H7 (cell line): Measurements from ENCODE around the gene PCSK5. TPM values are rescaled to one million over a fixed set of nuclear protein-coding genes. Genes with fewer than 3 reads are reported as not detected.
A peak's percentile ranks its signal among the peaks of the same experiment; 100 is the strongest.

Source experiments
- DNase-seq: peaks from one replicate; pipeline ENCODE4 v3.0.0; 2012
- H3K27me3 ChIP-seq: 2 replicates; pipeline ENCODE4 v1.6.0; 2011; ENCODE audit warnings: mild to moderate bottlenecking, low read length; ENCODE audit not compliant: control insufficient read depth, insufficient read depth
- H3K36me3 ChIP-seq: replicated peaks from 2 replicates; pipeline ENCODE4 v1.5.1; 2011; ENCODE audit warnings: low read length; ENCODE audit not compliant: control insufficient read depth, insufficient read depth
- H3K4me3 ChIP-seq: 2 replicates; pipeline ENCODE4 v1.5.1; 2011; ENCODE audit warnings: low read depth, mild to moderate bottlenecking, control low read depth, low read length, moderate library complexity; ENCODE audit not compliant: insufficient read depth
- total RNA-seq: library from RNA; depleted of rRNA; stranded (reverse); fragments of >200 nt; shearing (Covaris generic); gene quantifications from 2 replicates; pipeline ENCODE4 v1.2.3, GENCODE V29; 2014

PCSK5 gene
- total RNA-seq, 1 experiment from 2014 or later = 10.1 TPM

GRCh38 chr9:76373173-76373783 lies 482.8 kb downstream of the PCSK5 start:
- Histone ChIP-seq H3K27me3 (no peaks in the 10 kb centered on the region), H3K4me3 (no peak overlapping the region), H3K36me3 (no peaks in the 10 kb centered on the region)
- no peak for DNase-seq

GRCh38 chr9:76373784-76374474 lies 483.5 kb downstream of the PCSK5 start:
- H3K27me3 ChIP-seq = no peaks in the 10 kb centered on the region
- no peaks in the 10 kb centered on the region for H3K36me3 ChIP-seq
- DNase-seq = no peak
- no peak overlapping the region for H3K4me3 ChIP-seq

GRCh38 chr9:76374783-76375559 lies 484.5 kb downstream of the PCSK5 start:
- DNase-seq = peak; percentile 47
- Histone ChIP-seq H3K27me3 (no peaks in the 10 kb centered on the region), H3K36me3 (no peaks in the 10 kb centered on the region), H3K4me3 (no peak overlapping the region)

GRCh38 chr9:76377791-76378190 lies 487.3 kb downstream of the PCSK5 start:
- H3K27me3 ChIP-seq = no peaks in the 10 kb centered on the region
- no peak for DNase-seq
- no peaks in the 10 kb centered on the region for H3K36me3 ChIP-seq
- no peak overlapping the region for H3K4me3 ChIP-seq

- Histone ChIP-seq H3K27me3 (no peaks in the 10 kb centered on the region), H3K36me3 (no peaks in the 10 kb centered on the region), H3K4me3 (no peak overlapping the region)
- DNase-seq = no peak
Observed at GRCh38 chr9:76378367-76379073, 488.0 kb downstream of the PCSK5 start.

GRCh38 chr9:76379494-76379893 lies 489.0 kb downstream of the PCSK5 start:
- H3K36me3 ChIP-seq = no peaks in the 10 kb centered on the region

GRCh38 chr9:76390656-76391055 lies 500.2 kb downstream of the PCSK5 start:
- H3K27me3 ChIP-seq = no peaks in the 10 kb centered on the region
- DNase-seq = no peak
- H3K4me3 ChIP-seq = no peak overlapping the region
- no peaks in the 10 kb centered on the region; the same call in 1 of the 2 replicates for H3K36me3 ChIP-seq

More at GRCh38 chr9:76379494-76379893, 489.0 kb downstream of the PCSK5 start:
- DNase-seq = no peak
- H3K4me3 ChIP-seq = no peak overlapping the region
- H3K27me3 ChIP-seq = no peaks in the 10 kb centered on the region

- DNase-seq = peak; percentile 96
- Histone ChIP-seq H3K27me3 (no peaks in the 10 kb centered on the region), H3K36me3 (no peaks in the 10 kb centered on the region; the same call in 1 of the 2 replicates), H3K4me3 (peak within 1 kb of the TSS; percentile 87)
Observed at GRCh38 chr9:76394195-76394959, 503.9 kb downstream of the PCSK5 start, which contains the start of gene RFK. RFK (minus strand) TSS chr9:76394426; CDS start chr9:76394171, 255 bp downstream.

- Histone ChIP-seq H3K36me3 (no peaks in the 10 kb centered on the region; the same call in 1 of the 2 replicates), H3K27me3 (no peaks in the 10 kb centered on the region), H3K4me3 (peak overlapping the region; percentile 87)
- peak; percentile 58 for DNase-seq
Observed at GRCh38 chr9:76394960-76395252, 504.4 kb downstream of the PCSK5 start.

- Histone ChIP-seq H3K27me3 (no peaks in the 10 kb centered on the region), H3K4me3 (no peak overlapping the region), H3K36me3 (no peaks in the 10 kb centered on the region; the same call in 1 of the 2 replicates)
- DNase-seq = no peak
Observed at GRCh38 chr9:76395381-76395780, 504.9 kb downstream of the PCSK5 start.

GRCh38 chr9:76396144-76396543 lies 505.7 kb downstream of the PCSK5 start:
- H3K4me3 ChIP-seq = no peak overlapping the region
- no peak for DNase-seq
- no peaks in the 10 kb centered on the region; the same call in 1 of the 2 replicates for H3K36me3 ChIP-seq
- no peaks in the 10 kb centered on the region for H3K27me3 ChIP-seq

- H3K36me3 ChIP-seq = no peaks in the 10 kb centered on the region; the same call in 1 of the 2 replicates
- no peak for DNase-seq
- no peak overlapping the region for H3K4me3 ChIP-seq
- no peaks in the 10 kb centered on the region for H3K27me3 ChIP-seq
Observed at GRCh38 chr9:76396597-76396996, 506.1 kb downstream of the PCSK5 start.

- H3K27me3 ChIP-seq = no peaks in the 10 kb centered on the region
- no peak overlapping the region for H3K4me3 ChIP-seq
- no peaks in the 10 kb centered on the region for H3K36me3 ChIP-seq
- DNase-seq = no peak
Observed at GRCh38 chr9:76399856-76400255, 509.4 kb downstream of the PCSK5 start.
